Panc1 (cell line): ENCODE results near the gene UBE2G1.

Experiments
- CTCF ChIP-seq: fragments of 450-650 bp; IDR thresholded peaks from 2 replicates; pipeline ENCODE4 v1.5.1; 2017; ENCODE audit warnings: mild to moderate bottlenecking
- POLR2AphosphoS5 ChIP-seq: IDR thresholded peaks from 2 replicates; pipeline ENCODE4 v1.6.1; 2012; ENCODE audit warnings: mild to moderate bottlenecking, low read depth, low read length, moderate library complexity
- REST ChIP-seq, 2 experiments: IDR thresholded peaks; 2 replicates each; pipeline ENCODE4 v1.6.1; 2011 to 2012; ENCODE audit warnings: low read depth in 2 of 2, control low read depth in 1 of 2, low read length in 1 of 2, mild to moderate bottlenecking in 1 of 2, moderate library complexity in 1 of 2; ENCODE audit not compliant: insufficient read depth in 1 of 2
- SIN3A ChIP-seq: IDR thresholded peaks from 2 replicates; pipeline ENCODE4 v1.6.1; 2012; ENCODE audit warnings: low read depth, mild to moderate bottlenecking, low read length, moderate library complexity, borderline replicate concordance; ENCODE audit not compliant: insufficient read depth
- TCF7L2 ChIP-seq: IDR thresholded peaks from 2 replicates; pipeline ENCODE4 v1.6.1; 2011; ENCODE audit warnings: mild to moderate bottlenecking, low read depth, low read length, inconsistent platforms

DNA sequence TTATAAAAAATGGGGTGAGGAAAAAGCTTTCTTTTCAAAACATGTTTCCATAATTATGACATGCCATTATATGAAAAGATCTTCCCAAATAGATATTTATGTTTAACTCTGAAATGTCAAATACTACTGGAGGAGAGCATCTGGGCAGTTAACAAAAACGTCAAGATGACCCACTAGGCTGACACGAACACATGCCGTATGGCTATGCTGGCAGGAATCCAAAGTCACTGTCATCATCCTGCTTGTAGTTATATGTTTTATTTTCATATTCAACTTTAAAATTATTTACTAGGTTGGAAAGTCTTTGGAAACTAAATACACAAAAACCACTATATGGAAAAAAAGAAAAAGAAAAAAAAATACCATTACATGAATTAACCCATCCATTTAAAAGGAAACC, 130.0 kb downstream of the UBE2G1 start:
- TF ChIP-seq CTCF (no peak), POLR2AphosphoS5 (no peak), SIN3A (no peak), REST (IDR thresholded peaks at IDR 0.05; ENCODE audit: insufficient read depth in 1 of 2, low read depth in 2 of 2, low read length in 1 of 2) (no peak), TCF7L2 (no peak)
